DMS79 treated with DMSO at 0.1 percent for 48 hours (cell line): Measurements from ENCODE around the gene MMP10.
"Not testable (repeated sequence)": the region's sequence is repeated elsewhere in the genome, so short reads cannot be mapped to it uniquely, and the experiment has no call there.

Experiments
- DNase-seq: peaks from one replicate; lab custom pipeline; 2025; lab: John Stamatoyannopoulos, UW

MMP10 gene

DNA sequence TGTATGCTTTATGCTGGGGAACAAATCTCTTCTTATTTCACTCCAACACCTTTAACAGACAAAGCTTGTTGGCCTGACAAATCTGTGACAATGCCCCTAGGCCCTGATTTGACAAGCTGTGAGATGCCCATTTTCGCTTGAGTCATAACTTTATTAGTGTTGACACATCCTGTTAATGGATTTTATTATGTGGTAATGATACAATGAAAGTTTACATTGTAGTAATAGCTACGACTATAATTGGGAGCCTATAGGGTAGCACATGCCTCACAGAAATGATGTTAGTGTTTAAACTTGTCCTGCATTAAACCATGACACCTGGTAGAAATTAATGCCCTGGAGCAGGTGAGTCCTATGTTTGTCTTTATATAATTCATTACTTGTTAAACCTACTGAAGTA lies 3.3 kb upstream of the MMP10 start:
- DNase-seq = no peak

DNA sequence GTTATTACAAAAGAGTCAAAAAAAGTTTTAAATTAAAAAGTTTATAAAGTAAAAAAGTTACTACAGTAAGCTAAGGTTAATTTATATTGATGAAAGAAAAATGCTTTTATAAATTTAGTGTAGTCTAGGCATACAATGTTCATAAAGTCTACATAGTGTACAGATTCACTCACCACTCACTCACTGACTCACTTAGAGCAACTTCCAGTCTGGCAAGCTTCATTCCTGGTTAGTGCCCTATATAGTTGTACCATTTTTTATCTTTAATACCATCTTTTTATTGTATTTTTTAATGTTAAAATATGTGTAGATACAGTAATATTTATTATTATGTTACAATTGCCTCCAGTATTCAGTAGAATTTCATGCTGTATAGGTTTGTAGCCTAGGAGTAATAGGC lies 2.6 kb upstream of the MMP10 start:
- DNase-seq = no peak

DNA sequence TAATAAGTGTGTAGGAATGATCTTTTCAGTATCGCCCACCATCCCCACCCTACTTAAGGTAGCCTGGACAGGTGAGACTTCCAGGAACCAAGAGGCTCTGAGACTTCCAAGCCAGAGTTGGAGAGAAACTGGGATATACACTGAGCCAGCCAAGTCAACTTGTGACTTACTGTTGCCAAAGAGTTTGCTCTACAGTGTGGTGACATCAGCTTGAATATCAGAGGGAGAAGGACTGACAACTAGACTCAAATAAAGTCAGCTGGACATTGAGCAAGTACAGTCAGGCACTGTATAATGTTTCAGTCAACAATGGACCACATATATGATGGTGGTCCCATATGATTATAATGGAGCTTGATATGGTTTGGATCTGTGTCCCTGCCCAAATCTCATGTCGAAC lies 1.2 kb upstream of the MMP10 start:
- DNase-seq = no peak

DNA sequence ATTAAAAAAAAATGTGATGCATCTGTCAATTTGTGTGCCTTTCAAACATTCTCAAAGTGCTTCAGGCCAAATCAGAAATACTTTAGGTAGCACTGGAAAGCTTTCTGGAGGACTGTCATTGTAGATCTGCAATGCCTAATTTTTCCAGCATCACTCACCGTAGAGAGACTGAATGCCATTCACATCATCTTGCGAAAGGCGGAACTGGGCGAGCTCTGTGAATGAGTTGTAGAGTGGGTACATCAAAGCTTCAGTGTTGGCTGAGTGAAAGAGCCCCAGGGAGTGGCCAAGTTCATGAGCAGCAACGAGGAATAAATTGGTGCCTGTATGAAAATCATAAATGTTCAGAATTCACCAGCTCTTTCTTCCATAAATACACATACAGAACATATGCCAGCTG lies 4.0 kb downstream of the MMP10 start:
- no peak for DNase-seq

GRCh38 chr11:102773386-102773785 lies 7.0 kb downstream of the MMP10 start:
- DNase-seq = no peak

DNA sequence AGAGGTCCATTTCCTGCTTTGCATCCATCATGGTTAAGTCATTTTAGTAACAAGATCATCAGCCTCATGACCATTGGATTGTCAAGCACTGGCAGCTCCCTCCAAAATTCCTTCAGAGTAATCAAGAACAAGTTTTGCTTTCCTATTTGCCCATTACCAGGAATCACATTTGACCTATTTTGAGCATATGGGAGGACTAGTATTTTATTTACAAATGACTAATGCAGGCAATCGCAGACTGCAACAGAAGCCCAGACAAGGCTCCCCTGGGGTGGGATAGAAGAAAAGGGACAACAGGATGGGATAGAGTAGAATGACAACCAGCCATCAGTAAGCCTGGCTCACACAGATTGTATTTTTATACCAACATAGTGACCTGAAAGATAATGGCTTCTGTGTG lies 9.1 kb downstream of the MMP10 start:
- DNase-seq = no peak

- DNase-seq = no peak
These were observed 10.2 kb downstream of the MMP10 start for GRCh38 chr11:102770191-102770590.

- no peak for DNase-seq
These were observed 12.6 kb downstream of the MMP10 start for GRCh38 chr11:102767800-102768199.

- no peak for DNase-seq
These were observed 17.0 kb downstream of the MMP10 start for GRCh38 chr11:102763440-102763839.

DNA sequence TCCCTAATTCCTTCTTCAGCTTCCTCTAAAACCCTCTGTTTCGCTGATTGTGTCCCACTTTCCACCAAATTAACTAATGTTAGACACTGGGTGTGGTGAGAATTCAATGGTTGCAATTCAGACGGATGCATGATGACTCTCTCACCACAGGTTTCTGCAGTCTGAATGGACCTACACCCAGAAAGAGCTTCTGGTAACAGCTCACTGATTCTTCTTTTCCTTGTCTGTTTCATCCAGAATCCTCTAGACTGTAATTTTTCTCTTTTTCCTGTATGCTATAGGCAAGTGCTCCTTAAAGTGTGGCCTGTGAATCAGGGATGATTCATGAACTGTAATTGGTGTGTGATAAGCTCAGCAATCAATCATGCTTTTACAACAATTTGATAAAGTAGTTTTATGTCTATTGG lies 18.1 kb downstream of the MMP10 start:
- DNase-seq = no peak

DNA sequence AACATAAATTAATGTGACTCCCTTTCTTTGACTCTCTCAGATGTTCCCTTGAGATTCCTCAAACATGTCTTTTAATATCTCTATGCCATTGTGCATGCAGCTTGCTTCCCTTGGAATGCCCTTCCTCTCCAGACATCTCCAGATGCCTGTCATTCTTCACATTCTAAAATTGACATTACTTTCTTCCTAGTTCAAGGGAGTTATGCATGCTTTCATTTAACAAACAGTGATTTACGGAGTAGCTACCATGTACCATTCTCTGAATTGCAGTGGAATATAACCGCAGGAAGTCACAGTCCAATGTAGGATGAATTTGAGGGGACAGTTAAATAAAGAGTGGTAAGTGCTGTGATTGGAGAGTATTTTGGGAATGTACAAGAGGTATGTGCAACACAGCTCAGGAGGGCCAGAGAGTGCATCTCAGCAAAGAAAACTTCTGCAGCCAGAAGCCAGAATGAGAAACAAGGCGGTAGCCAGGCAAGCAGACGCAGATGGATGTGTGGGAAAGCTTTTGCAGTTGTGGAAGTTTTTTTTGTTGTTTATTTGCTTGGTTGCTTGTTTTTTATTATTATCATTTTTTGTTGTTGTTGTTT lies 18.7 kb downstream of the MMP10 start:
- no peak for DNase-seq

GRCh38 chr11:102760344-102761035 lies 19.9 kb downstream of the MMP10 start:
- no peak for DNase-seq

DNA sequence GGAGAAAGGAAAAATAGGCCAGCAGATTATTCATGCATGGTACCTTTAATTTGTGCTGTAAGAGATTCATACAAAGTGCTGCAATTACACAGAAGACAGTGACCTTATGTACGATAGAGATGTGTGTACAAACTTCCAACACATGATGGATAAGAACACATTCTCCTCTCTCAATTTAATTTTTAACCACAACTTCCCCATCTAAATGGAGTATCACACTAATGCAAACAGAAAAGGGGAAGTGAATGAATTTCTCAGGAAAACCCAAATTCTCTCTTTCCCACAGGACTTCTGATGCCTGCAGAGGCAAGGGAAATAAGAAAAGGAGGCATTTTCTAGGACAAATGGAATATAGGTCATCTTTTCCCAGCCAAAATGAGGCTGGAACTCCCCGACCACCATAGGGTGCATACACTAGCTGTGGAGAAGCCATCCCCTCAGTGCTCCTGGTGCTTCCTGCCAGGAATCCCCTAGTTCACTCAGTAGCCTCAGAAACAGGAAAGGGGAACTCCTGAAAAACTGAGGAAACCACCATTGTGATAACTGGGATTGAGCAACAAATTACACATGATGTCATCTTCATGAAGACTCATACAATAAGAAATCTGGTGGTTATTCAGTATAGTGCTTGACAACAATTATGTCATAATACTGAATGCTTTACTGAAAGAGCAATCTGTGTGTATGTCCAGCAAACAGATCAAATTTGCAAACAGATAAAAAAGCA lies 22.4 kb downstream of the MMP10 start:
- DNase-seq = no peak

DNA sequence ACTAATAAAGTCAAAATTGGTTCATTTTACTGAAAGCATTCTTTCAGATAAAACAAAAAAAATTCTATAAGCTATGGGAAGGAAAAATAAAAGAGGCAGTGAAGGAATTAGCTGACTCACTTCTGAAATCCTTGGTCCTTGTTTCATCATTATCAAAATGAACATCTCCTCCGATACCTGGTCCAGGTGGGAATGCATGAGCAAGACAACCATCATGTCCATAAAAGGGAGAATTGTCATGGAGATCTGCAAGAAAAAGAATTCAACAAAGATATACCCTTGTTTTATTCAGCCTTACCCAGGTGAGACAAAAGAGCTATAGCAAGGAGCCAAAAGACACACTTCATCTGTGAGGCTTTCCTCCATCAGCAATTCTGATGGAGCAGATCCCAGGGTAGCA lies 27.2 kb downstream of the MMP10 start:
- DNase-seq = no peak

DNA sequence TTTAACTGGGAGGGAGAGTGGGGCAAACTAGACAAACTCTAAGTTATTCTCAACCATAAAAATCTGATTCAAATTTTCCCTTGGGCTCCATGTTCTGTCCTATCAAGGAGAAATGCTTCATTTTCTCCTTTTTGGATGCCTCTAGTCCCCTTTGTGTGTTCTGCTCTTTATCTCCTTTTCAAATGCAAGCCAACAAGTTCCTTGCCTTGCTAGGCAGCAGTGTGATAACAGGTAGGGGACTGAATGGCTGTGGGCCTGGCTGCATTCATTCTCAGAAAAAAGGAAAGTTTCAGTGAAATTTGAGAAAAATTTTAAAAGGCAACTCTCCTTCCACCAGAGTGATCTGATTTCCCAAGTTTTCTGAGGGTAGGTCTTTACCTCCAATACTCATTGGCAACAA lies 28.8 kb downstream of the MMP10 start:
- DNase-seq = no peak

DNA sequence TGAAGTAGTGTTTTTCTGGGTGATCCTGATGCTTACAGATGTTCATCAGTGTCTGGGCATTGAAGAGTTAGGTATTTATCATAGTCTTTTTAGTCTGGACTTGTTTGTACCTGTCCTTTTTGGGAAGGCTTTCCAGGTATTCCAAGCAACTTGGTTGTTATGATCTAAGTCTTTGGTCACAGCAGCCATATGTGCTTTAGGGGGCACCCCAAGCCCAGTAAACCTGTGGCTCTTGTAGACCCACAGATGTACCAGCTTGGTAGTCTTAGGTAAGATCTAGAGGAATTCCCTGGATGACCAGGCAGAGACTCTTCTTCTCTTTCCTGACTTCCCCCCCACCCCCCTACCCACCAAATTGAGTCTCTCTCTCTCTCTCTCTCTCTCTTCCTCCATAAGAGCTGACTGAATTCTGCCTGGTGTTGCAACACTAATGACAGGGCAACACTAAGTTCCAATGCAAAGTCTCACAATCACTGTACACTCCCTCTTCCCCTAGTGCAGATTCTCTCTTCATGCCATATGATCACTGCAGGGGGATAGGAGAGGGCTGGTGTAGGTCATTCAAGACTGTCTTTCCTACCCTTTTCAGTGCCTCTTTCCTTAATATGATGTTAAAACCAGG lies 31.2 kb downstream of the MMP10 start:
- no peak for DNase-seq

- not testable (repeated sequence) for DNase-seq
These were observed 33.5 kb downstream of the MMP10 start for GRCh38 chr11:102746746-102747578.

GRCh38 chr11:102734650-102735049 lies 45.8 kb downstream of the MMP10 start:
- no peak for DNase-seq

- DNase-seq = no peak
These were observed 47.1 kb downstream of the MMP10 start for GRCh38 chr11:102733232-102733875.

- not testable (repeated sequence) for DNase-seq
These were observed 49.5 kb downstream of the MMP10 start for GRCh38 chr11:102730944-102731343.
